Pancreas (tissue), 10 donors: ENCODE measurements around the gene RFT1. TPM values are rescaled to one million over a fixed set of nuclear protein-coding genes. Genes with fewer than 3 reads are reported as not detected.
A peak's percentile ranks its signal among the peaks of the same experiment; 100 is the strongest.

Experiments
- ATAC-seq, 4 donors: fragments of 200-7000 bp; cut with Tn5 transposase; one replicate each; pipeline versions ENCODE4 v1.8.0 to v1.9.1; 2020; ENCODE audit warnings: mild to moderate bottlenecking in 4 of 4, moderate library complexity in 4 of 4
- DNase-seq, 6 donors: peaks; one replicate each; pipeline ENCODE4 v3.0.0-alpha.2; 2020
- FAIRE-seq: peaks from 2 replicates; lab custom pipeline; 2012; peaks lifted over from hg19 to GRCh38; lab: Jason Lieb, UNC
- H3K27ac ChIP-seq, 4 donors: fragments of 200-600 bp; sonication (generic); 1 replicate in 3 of 4; 2 replicates in 1 of 4; pipeline versions ENCODE4 v1.5.0 to v1.8.0; 2020
- H3K27me3 ChIP-seq, 4 donors: fragments of 200-600 bp; one replicate each; pipeline ENCODE4 v1.8.0; 2021
- H3K36me3 ChIP-seq, 3 donors: fragments of 200-600 bp; sonication (generic) in 1 of 3; one replicate each; pipeline versions ENCODE4 v1.5.0 to v1.8.0; 2020 to 2021
- H3K4me1 ChIP-seq, 3 donors: fragments of 200-600 bp; one replicate each; pipeline ENCODE4 v1.8.0; 2021
- H3K4me3 ChIP-seq, 4 donors: fragments of 200-600 bp; sonication (generic) in 2 of 4; one replicate each; pipeline versions ENCODE4 v1.5.0 to v1.8.0; 2020 to 2021
- H3K9me3 ChIP-seq, 4 donors: fragments of 200-600 bp; one replicate each; pipeline ENCODE4 v1.8.0; 2021
- CTCF ChIP-seq, 4 donors: fragments of 200-600 bp; sonication (generic) in 3 of 4; IDR thresholded peaks; one replicate each; pipeline versions ENCODE4 v1.5.0 to v1.8.0; 2021; ENCODE audit warnings: antibody characterized with exemption in 4 of 4
- WGBS, 2 donors: extraction: QIAGEN DNeasy Blood & Tissue Kit; methylation state at CpG; one replicate each; pipeline ENCODE4 v1.1.7; 2013; 5-methylcytosine and 5-hydroxymethylcytosine counted together
- intact Hi-C, 3 donors: fragments of 100-400 bp; cut with DNase I; formaldehyde crosslinking; loops; one replicate each; pipeline versions ENCODE4 v1.11.1 to v1.14.2; 2022
- polyA plus RNA-seq, 2 donors: library from polyadenylated mRNA; stranded (reverse); fragments of 200-250 nt; gene quantifications; one replicate each; pipeline ENCODE4 v1.2.3, GENCODE V29; 2013
- total RNA-seq, 6 donors: library from RNA; stranded (reverse); fragmentation: NEBNext Ultra II Directional in 4 of 6; extraction: Animal tissue kit (Norgen Biotek cat#: 25700) in 4 of 6; gene quantifications; one replicate each; pipeline versions ENCODE4 v1.2.1 to v1.2.4, GENCODE V29; 2021 to 2023
- donor health status: healthy with polysubstance abuse.
- donor health status: DM: no; HTN: no; CAD: no; lungs with moderate emphysema.
- donor health status: DM: no; HTN: no; CAD: no.
- donor health status: control.
- donor health status: control.
- donor health status: Bipolar disorder and iron deficiency.
- donor health status: DM: yes; HTN: yes; CAD: no.
- donor health status: DM: no; HTN: no; CAD: no.
- donor health status: DM: no; HTN: no; CAD: no.
- donor health status: DM: yes; HTN: yes; CAD: no.

Gene RFT1
- total and polyA plus RNA-seq, 8 donors: 6.9 to 20.4 (median 15.0) TPM

GRCh38 chr3:53075743-53076140, 54.5 kb downstream of the RFT1 start:
- DNase-seq (peak in 1 of 6 donors; percentile 31), FAIRE-seq (no peak), ATAC-seq (no peak)
- H3K4me1 ChIP-seq: peaks cover 0 to 4% (median 4%) of the 10 kb centered on the region in 3 donors
- no peak overlapping the region for H3K27ac ChIP-seq
- intact Hi-C loops: no loop called here
- TF ChIP-seq CTCF (IDR thresholded peaks at IDR 0.05): no peak
- H3K27me3 ChIP-seq: no peaks in the 10 kb centered on the region
- H3K4me3 ChIP-seq: no peak overlapping the region
- H3K36me3 ChIP-seq: no peaks in the 10 kb centered on the region
- no peaks in the 10 kb centered on the region for H3K9me3 ChIP-seq
- WGBS, 2 donors: 89 to 97% methylated on average over 3 of the region's 3 CpGs

GRCh38 chr3:53074761-53075742, 55.2 kb downstream of the RFT1 start:
- no peaks in the 10 kb centered on the region for H3K27me3 ChIP-seq

GRCh38 chr3:53074366-53074696, 55.9 kb downstream of the RFT1 start:
- H3K27me3 ChIP-seq: no peaks in the 10 kb centered on the region
- DNase-seq (peak in 1 of 6 donors; percentile 49), ATAC-seq (no peak), FAIRE-seq (no peak)
- 88 to 100% methylated on average over 1 of the region's 1 CpG for WGBS, 2 donors
- H3K4me3 ChIP-seq: no peak overlapping the region
- intact Hi-C loops: loop anchor here in 1 of 3 donors (5.0 kb wide), 1 partner anchor 227 kb away; no protein-coding TSS in a partner anchor
- peaks cover 0 to 4% (median 4%) of the 10 kb centered on the region in 3 donors for H3K4me1 ChIP-seq
- no peak for TF ChIP-seq CTCF (IDR thresholded peaks at IDR 0.05)
- no peaks in the 10 kb centered on the region for H3K9me3 ChIP-seq
- H3K27ac ChIP-seq: no peak overlapping the region
- H3K36me3 ChIP-seq: no peaks in the 10 kb centered on the region

More at GRCh38 chr3:53074761-53075742, 55.2 kb downstream of the RFT1 start:
- TF ChIP-seq CTCF (IDR thresholded peaks at IDR 0.05): no peak
- no peak for ATAC-seq
- H3K4me3 ChIP-seq: no peak overlapping the region
- no peaks in the 10 kb centered on the region for H3K36me3 ChIP-seq
- no peaks in the 10 kb centered on the region for H3K9me3 ChIP-seq
- intact Hi-C loops: loop anchor here in 1 of 3 donors (5.0 kb wide), 1 partner anchor 228 kb away; no protein-coding TSS in a partner anchor
- peaks cover 0 to 4% (median 4%) of the 10 kb centered on the region in 3 donors for H3K4me1 ChIP-seq
- FAIRE-seq: no peak
- WGBS, 2 donors: 68 to 74% methylated on average over 8 to 9 of the region's 9 CpGs
- DNase-seq: peak in 1 of 6 donors; percentile 36
- no peak overlapping the region for H3K27ac ChIP-seq

- peak; percentile 2 to 5 (median 2) for ATAC-seq
- TF ChIP-seq CTCF (IDR thresholded peaks at IDR 0.05): no peak
- H3K4me3 ChIP-seq: peak overlapping the region in 3 of 4 donors; percentile 69 to 86 (median 73)
- no peaks in the 10 kb centered on the region for H3K9me3 ChIP-seq
- 70 to 78% methylated on average over 17 of the region's 17 CpGs for WGBS, 2 donors
- DNase-seq: peak in 1 of 6 donors; percentile 46
- peak overlapping the region in 3 of 4 donors; percentile 29 to 71 (median 68) for H3K27ac ChIP-seq
- FAIRE-seq: no peak
- H3K27me3 ChIP-seq: no peaks in the 10 kb centered on the region
- no peaks in the 10 kb centered on the region for H3K36me3 ChIP-seq
- peaks cover 0 to 4% (median 4%) of the 10 kb centered on the region in 3 donors for H3K4me1 ChIP-seq
- intact Hi-C loops: loop anchor here in 1 of 3 donors (5.0 kb wide), 1 partner anchor 226 kb away; no protein-coding TSS in a partner anchor
Measured at GRCh38 chr3:53073553-53074365, 56.5 kb downstream of the RFT1 start.
